Jurkat, Clone E6-1 (cell line): ENCODE results near the gene GRID2.

ENCODE experiments used
- DNase-seq: peaks from one replicate; pipeline ENCODE4 v3.0.0-alpha.2; 2011; ENCODE audit warnings: low read depth, low spot score
- H3K4me3 ChIP-seq: 2 replicates; pipeline ENCODE4 v1.5.1; 2011; ENCODE audit warnings: mild to moderate bottlenecking, low read length, control low read depth, moderate library complexity

GRID2 gene

GRCh38 chr4:92497141-92497540 lies 193.4 kb downstream of the GRID2 start:
- no peak for DNase-seq
- H3K4me3 ChIP-seq, result no peak overlapping the region

GRCh38 chr4:92501456-92501855 lies 197.7 kb downstream of the GRID2 start:
- H3K4me3 ChIP-seq, result no peak overlapping the region
- no peak for DNase-seq

- DNase-seq, result no peak
Observed at GRCh38 chr4:92506933-92507332, 203.2 kb downstream of the GRID2 start.

GRCh38 chr4:92514627-92515026 lies 210.9 kb downstream of the GRID2 start:
- H3K4me3 ChIP-seq, result no peak overlapping the region
- DNase-seq, result no peak

More at GRCh38 chr4:92506933-92507332, 203.2 kb downstream of the GRID2 start:
- no peak overlapping the region for H3K4me3 ChIP-seq

- no peak for DNase-seq
- no peak overlapping the region for H3K4me3 ChIP-seq
Observed at GRCh38 chr4:92516450-92516849, 212.7 kb downstream of the GRID2 start.

- DNase-seq, result no peak
- H3K4me3 ChIP-seq, result no peak overlapping the region
Observed at GRCh38 chr4:92519727-92520126, 216.0 kb downstream of the GRID2 start.

GRCh38 chr4:92520563-92520962 lies 216.8 kb downstream of the GRID2 start:
- DNase-seq, result no peak
- H3K4me3 ChIP-seq, result no peak overlapping the region

- H3K4me3 ChIP-seq, result no peak overlapping the region
- no peak for DNase-seq
Observed at GRCh38 chr4:92521941-92522340, 218.2 kb downstream of the GRID2 start.

- no peak for DNase-seq
- H3K4me3 ChIP-seq, result no peak overlapping the region
Observed at GRCh38 chr4:92522356-92522755, 218.6 kb downstream of the GRID2 start.

- no peak for DNase-seq
- no peak overlapping the region for H3K4me3 ChIP-seq
Observed at GRCh38 chr4:92524131-92524530, 220.4 kb downstream of the GRID2 start.

GRCh38 chr4:92528541-92528940 lies 224.8 kb downstream of the GRID2 start:
- no peak for DNase-seq
- H3K4me3 ChIP-seq, result no peak overlapping the region

GRCh38 chr4:92529510-92529909 lies 225.7 kb downstream of the GRID2 start:
- DNase-seq, result no peak
- no peak overlapping the region for H3K4me3 ChIP-seq

GRCh38 chr4:92535599-92535998 lies 231.8 kb downstream of the GRID2 start:
- no peak for DNase-seq
- H3K4me3 ChIP-seq, result no peak overlapping the region

GRCh38 chr4:92551616-92552015 lies 247.8 kb downstream of the GRID2 start:
- H3K4me3 ChIP-seq, result no peak overlapping the region
- DNase-seq, result no peak

- H3K4me3 ChIP-seq, result no peak overlapping the region
- DNase-seq, result no peak
Observed at GRCh38 chr4:92566269-92566668, 262.5 kb downstream of the GRID2 start.

GRCh38 chr4:92580816-92581215 lies 277.1 kb downstream of the GRID2 start:
- no peak for DNase-seq
- H3K4me3 ChIP-seq, result no peak overlapping the region

GRCh38 chr4:92599044-92599443 lies 295.3 kb downstream of the GRID2 start:
- DNase-seq, result no peak
- H3K4me3 ChIP-seq, result no peak overlapping the region

- DNase-seq, result no peak
- no peak overlapping the region for H3K4me3 ChIP-seq
Observed at GRCh38 chr4:92600638-92601037, 296.9 kb downstream of the GRID2 start.

GRCh38 chr4:92606227-92606626 lies 302.5 kb downstream of the GRID2 start:
- DNase-seq, result no peak
- no peak overlapping the region for H3K4me3 ChIP-seq

GRCh38 chr4:92615049-92615448 lies 311.3 kb downstream of the GRID2 start:
- no peak for DNase-seq
- no peak overlapping the region for H3K4me3 ChIP-seq

- no peak for DNase-seq
- no peak overlapping the region for H3K4me3 ChIP-seq
Observed at GRCh38 chr4:92618968-92619367, 315.2 kb downstream of the GRID2 start.

- no peak for DNase-seq
- no peak overlapping the region for H3K4me3 ChIP-seq
Observed at GRCh38 chr4:92629302-92629701, 325.5 kb downstream of the GRID2 start.
